DMS114 treated with DMSO at 0.1 percent for 48 hours (cell line): ENCODE data around the gene CATSPER3.
"Not testable (repeated sequence)": the region's sequence is repeated elsewhere in the genome, so short reads cannot be mapped to it uniquely, and the experiment has no call there.

Source experiments
- DNase-seq: peaks from one replicate; lab custom pipeline; 2025; ENCODE audit not compliant: unreplicated experiment; lab: John Stamatoyannopoulos, UW

Gene CATSPER3

GRCh38 chr5:134969166-134969565, 1.5 kb downstream of the CATSPER3 start:
- DNase-seq: no peak

DNA sequence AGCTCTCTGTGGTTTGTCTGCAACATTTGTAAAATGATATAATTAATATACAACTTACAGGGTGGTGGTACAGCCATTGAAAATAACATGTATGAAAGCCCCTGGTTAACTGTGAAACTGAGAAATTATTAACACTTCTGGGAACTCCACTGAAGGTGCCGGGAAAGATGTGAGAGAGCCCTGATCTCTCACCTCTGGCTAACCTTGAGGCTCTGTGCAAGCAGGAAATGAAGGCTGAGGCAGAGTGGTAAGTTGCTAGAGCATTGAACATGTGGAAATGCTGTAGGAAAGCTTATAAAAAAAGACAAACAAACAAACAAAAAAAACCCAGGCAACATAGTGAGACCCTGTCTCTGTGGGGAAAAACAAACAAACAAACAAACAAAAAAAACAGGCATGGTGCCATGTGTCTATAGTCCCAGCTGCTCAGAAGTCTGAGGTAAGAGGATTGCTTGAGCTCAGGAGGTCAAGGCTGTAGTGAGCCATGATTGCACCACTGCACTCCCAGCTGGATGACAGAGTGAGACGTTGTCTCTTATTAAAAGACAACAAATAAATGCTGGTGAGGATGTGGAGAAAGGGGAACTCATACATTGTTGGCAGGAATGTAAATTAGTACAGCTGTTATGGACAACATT, 7.5 kb downstream of the CATSPER3 start:
- no peak for DNase-seq

DNA sequence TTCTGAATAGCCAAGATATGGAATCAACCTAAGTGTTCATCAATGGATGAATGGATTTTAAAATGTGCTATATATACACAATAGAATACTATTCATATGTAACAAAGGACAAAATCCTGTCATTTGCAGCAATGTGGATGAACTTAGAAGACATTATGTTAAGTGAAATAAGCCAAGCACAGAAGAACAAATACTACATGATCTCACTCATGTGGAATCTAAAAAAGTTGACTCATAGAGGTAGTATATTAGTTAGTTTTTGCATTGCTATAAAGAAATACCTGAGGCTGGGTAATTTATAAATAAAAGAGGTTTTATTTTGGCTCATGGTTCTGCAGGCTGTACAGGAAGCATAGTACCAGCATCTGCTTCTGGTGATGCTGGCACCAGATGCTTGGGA, 8.1 kb downstream of the CATSPER3 start:
- DNase-seq: no peak

DNA sequence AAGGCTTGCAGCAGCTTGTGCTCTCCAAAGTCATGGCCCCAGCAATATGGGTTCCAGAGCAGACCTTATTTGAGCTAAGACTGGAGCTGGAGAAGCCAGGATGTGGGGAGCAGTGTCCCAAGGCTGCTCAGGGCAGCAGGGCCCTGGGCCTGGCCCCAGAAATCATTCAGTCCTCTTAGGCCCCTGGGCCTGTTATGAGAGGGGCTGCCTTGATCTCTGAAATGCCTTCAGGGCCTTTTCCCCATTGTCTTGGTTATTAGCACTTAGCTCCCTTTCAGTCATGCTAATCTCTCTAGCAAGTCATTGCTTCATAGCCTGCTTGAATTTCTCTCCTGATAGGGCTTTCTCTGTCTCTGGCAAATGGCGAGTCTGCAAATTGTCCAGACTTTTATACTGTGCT, 9.1 kb downstream of the CATSPER3 start:
- DNase-seq: no peak

DNA sequence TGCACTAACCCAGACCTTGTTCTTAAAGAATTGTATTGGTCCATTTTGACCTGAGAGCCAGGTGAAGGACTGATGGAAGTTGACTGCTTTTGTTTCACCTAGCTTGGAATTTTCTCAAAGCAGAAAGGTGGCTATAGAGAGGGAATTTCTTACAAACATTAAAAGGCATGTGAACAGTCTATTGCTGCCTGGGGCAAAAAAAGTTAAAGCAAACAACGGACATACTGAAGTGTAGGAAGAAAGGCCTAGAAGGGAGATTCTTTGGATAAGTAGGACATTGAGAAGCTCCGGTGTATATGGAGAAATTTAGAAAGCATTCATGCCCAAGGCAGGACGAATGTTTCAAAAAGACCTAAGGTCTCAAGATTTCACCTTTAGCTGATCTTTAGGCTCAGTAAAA, 11.7 kb downstream of the CATSPER3 start:
- DNase-seq: no peak

DNA sequence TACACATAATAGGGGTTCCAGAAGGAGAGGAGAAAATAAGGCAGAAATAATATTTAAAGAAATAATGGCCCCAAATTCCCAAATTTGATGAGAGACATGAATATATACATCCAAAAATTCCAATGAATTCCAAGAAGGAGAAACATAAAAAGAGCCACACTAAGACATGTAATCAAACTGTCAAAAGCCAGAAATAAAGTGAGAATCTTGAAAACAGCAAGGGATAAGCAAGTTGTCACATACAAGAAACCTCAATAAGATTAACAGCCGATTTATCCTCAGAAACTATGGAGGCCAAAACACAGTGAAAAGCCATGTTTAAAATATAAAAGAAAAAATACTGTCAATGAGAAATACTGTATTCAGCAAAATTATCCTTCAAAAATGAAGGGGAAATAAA, 14.5 kb downstream of the CATSPER3 start:
- DNase-seq: no peak

DNA sequence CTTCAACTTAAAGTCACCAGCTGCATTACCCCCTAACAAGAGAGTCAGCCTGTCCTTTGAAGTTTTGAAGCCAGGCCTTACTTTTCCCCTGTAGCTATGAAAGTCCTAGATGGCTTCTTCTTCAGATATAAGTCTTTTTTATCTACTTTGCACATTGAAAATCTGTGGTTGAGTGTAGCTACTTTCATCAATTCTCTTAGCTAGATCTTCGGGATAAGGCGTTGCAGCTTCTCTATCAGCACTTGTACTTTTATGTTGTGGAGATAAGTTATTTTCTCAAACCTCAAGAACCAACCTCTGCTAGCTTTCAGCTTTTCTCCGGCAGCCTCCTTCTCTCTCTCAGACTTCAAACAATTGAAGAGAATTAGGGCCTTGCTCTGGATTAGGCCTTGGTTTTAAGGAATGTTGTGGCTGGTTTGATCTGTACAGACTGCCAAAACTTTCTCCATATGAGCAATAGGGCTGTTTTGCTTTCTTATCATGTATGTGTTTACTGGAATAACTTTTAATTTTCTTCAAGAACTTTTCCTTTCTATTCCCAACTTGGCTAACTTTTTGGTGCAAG, 21.6 kb downstream of the CATSPER3 start:
- DNase-seq: no peak

DNA sequence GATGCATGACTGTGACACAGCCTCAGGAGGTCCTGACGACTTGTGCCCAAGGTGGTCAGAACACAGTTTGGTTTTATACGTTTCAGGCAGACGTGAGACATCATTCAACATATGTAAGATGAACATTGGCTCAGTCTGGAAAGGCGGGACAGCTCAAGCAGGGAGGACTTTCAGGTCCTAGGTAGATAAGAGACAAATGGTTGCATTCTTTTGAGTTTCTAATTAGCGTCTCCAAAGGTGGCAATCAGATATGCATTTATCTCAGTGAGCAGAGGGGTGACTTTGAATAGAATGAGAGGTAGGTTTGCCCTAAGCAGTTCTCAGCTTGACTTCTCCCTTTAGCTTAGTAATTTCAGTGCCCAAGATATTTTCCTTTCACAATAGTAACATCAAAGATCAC, 22.5 kb downstream of the CATSPER3 start:
- not testable (repeated sequence) for DNase-seq

DNA sequence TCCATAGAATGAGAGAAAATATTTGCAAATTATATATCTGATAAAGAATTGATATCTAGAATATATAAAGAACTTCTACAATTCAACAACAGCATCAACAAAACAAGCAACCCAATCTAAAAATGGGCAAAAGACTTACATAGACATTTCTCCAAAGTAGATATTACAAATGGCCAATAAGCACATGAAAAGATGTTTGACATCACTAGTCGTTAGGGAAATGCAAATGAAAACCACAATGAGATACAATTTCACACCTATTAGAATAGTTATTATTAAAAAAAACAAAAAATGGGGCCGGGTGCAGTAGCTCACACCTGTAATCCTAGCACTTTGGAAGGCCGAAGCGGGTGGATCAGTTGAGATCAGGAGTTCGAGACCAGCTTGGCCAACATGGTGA, 24.4 kb downstream of the CATSPER3 start:
- DNase-seq: no peak

DNA sequence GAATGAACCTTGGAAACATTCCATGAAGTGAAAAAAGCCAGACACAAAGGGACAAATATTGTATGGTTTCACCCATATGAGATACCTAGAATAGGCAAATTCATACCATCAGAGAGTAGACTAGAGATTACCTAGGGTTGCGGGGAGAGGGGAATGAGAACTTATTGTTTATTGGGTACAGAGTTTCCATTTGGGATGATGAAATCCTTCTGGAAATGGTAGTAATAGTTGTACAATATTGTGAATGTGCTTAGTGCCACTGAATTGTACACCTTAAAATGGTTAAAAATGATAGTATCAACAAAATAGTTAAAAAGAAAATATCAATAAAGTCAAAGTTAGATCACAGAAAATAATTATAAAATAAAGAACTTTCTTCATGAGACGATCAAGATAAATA, 25.5 kb downstream of the CATSPER3 start:
- DNase-seq: no peak

GRCh38 chr5:134994560-134995156, 27.0 kb downstream of the CATSPER3 start:
- DNase-seq: no peak

DNA sequence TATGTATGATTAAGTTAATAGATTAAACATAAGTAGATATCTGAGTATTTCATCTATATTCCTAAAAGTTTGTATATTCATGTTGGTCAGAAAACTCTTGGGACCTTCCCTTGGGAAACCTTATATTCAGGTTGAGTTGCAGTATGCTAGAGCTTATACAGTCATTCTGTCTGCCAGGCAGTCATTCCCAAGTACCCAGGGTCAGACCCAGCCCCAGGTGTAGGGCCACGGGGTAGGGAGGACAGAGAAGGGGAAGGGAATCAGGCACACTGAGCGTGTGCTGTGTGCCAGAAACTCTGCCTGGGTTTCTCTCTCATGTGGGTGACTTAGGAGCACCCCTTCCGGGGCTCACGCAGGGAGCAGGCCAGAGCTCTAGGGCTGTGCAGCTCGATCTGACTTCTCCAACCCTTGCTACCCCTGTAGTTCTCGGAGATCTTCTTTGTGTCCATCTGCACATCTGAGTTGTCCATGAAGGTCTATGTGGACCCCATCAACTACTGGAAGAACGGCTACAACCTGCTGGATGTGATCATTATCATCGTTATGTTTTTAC, 28.2 kb downstream of the CATSPER3 start:
- DNase-seq: no peak

DNA sequence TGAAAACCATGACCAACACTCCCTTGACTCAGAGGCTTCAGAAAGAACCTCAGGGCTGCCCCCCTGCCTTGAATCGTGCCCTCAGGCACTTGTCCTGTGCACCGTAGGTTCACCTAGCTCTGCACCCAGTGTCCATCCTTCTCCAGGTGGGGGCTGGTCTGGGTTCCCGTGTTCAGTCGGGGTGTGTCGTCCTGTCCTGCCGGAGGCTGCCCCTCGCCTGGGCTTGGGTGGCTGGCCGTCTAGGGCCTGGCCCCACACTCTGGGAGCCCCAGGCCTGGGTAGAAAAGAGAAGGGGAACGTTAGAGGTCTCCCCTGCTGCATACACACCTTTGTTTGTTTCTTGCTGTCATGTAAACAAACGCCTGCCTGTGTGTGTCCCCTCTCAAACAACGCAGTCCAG, 29.3 kb downstream of the CATSPER3 start:
- DNase-seq: no peak

GRCh38 chr5:134998068-134998467, 30.4 kb downstream of the CATSPER3 start:
- DNase-seq: not testable (repeated sequence)

GRCh38 chr5:135004376-135004775, 36.7 kb downstream of the CATSPER3 start:
- DNase-seq: no peak

- DNase-seq: no peak
Measured at GRCh38 chr5:135005076-135005475, 37.4 kb downstream of the CATSPER3 start.

- DNase-seq: no peak
Measured at GRCh38 chr5:135007305-135007704, 39.6 kb downstream of the CATSPER3 start.

DNA sequence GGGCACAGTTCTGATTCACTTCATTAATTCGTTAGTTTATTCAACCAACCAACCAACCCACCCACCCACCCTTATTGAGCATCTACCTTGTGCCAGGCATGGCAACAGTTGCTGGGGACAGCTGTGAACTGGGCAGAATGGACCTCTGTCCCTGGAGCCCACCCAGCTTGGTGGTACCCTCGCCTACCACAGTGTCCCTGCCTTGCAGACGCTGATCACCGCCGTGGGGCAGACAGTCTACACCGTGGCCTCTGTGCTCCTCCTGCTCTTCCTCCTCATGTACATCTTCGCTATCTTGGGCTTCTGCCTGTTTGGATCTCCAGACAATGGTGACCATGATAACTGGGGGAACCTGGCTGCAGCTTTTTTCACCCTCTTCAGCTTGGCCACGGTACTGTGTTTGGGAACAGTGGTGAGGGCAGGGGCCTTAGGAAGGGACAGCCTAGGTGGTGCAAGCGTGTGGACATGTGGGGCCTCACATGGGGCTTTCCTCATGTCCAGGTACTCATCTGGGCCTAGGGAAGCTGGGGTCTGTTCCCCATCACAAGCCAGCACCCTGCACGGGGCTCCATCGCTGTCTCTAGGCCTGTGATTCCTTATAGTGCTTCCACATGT, 40.1 kb downstream of the CATSPER3 start:
- no peak for DNase-seq

DNA sequence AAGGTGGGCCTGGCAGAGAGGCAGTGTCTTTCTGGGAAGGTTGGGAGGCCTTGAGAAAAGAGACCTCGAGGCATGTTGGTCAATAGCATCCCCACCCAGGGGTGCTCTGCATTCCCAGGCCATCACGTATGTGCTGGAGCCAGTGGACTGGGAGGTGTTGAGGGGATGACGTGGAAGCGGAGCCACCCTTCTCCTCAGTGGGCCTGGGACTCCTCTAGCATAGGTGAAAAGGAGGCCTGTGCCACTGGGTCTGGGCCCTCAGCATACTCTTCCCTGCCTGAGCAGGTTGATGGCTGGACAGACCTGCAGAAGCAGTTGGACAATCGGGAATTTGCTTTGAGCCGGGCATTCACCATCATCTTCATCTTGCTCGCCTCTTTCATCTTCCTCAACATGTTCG, 40.8 kb downstream of the CATSPER3 start:
- DNase-seq: no peak

DNA sequence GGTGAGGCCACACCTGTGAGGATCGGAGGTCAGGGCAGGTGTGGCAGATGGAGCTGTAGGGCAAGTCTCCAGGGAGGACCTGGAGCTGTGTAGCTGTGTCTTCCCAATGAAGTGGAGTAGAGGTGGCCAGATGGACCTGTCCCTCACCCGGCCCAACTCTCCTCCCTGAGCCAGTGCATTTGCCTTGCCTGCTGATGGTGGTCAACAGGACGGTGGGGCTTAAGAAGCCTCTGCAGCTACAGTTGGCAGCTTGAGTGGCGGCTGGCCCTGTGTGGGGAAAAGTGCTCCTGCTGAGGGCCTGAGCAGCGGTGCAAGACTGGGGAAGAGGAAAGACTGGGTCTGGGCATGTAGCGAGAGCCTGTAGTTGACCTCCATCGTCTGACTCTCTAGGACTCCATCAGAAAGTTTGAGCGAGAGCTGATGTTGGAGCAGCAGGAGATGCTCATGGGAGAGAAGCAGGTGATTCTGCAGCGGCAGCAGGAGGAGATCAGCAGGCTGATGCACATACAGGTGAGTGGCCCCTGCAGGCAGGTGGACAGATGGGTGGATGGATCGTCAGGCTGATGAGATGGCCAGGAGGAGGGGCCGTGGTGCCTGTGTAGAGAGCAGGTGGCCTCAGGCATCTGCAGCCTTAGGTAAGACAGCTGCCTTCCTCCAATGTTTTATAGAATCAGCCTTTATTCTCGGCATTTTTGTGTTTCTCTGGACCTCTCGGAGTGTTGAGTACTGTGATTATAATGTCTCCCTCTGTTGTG, 41.5 kb downstream of the CATSPER3 start:
- no peak for DNase-seq

GRCh38 chr5:135009736-135010501, 42.2 kb downstream of the CATSPER3 start:
- DNase-seq: no peak
